ENCODE results near the gene LRRC36. TPM values are rescaled to one million over a fixed set of nuclear protein-coding genes. Genes with fewer than 3 reads are reported as not detected.

LRRC36 gene
- total and polyA plus RNA-seq, 9 of the 15 experiments (the other 6 are each of a cell fraction or from before 2014, with no cell fraction given): 0.09 to 0.40 (median 0.17) TPM; not detected in 1

- Histone ChIP-seq H3K9me1 (ENCODE audit: control insufficient read depth, insufficient read depth, low read length) (no peaks in the 10 kb centered on the region), H3K9me3 (replicated peaks; ENCODE audit: control insufficient read depth, insufficient read depth, low read depth, low read length) (no peaks in the 10 kb centered on the region), H4K20me1 (replicated peaks; ENCODE audit: control insufficient read depth, insufficient read depth, low read length) (no peaks in the 10 kb centered on the region), H3K4me2 (ENCODE audit: insufficient read depth, low read length) (no peak overlapping the region), H3K36me3 (ENCODE audit: control insufficient read depth, insufficient read depth, low read length) (no peaks in the 10 kb centered on the region), H3K4me3 (no peak overlapping the region), H3K79me2 (ENCODE audit: control insufficient read depth, insufficient read depth, low read length) (no peaks in the 10 kb centered on the region), H3K27me3 (ENCODE audit: control insufficient read depth in 2 of 2, insufficient read depth in 2 of 2, low read length in 2 of 2) (peaks cover 2 to 13% of the 10 kb centered on the region in 2 experiments; a peak in 2 of 5 replicates), H3K27ac (ENCODE audit: extremely low read depth, low read depth, low read length) (no peak overlapping the region), H3K4me1 (replicated peaks in 1 of 2; ENCODE audit: control insufficient read depth in 2 of 2, insufficient read depth in 2 of 2, low read length in 2 of 2) (peaks cover 19 to 77% of the 10 kb centered on the region in 2 experiments), H2AFZ (ENCODE audit: low read depth, low read length) (no peak overlapping the region), H3K9ac (ENCODE audit: insufficient read depth in 1 of 2, low read depth in 2 of 2, low read length in 2 of 2) (no peak overlapping the region)
- DNase-seq (ENCODE audit: extremely low read depth in 1 of 4, low spot score in 3 of 4) (no peak), FAIRE-seq (no peak), ATAC-seq (no peak)
- intact Hi-C loops (cut with micrococcal nuclease): loop anchor here (5.0 to 10.0 kb wide), 2 partner anchors 53 to 136 kb away; no protein-coding TSS in a partner anchor
- TF ChIP-seq ARID1B (IDR thresholded peaks at IDR 0.05) (no peak), ESRRA (IDR thresholded peaks at IDR 0.05; ENCODE audit: borderline replicate concordance, low read depth) (peak; percentile 73)
- BruUV-seq (replicated peaks): no TSS peak
- in situ Hi-C loops (cut with MboI): no loop called here
- POLR2A ChIA-PET: interaction anchor here (1.6 kb wide), 1 partner anchor 137 kb away, joined by 4 read pairs; no protein-coding TSS in a partner anchor
- WGBS (ENCODE audit: insufficient coverage, low coverage, missing lambda C conversion rate): 71% methylated on average over 15 of the region's 22 CpGs
- CTCF ChIA-PET (ENCODE audit: low intra/inter-chr PET ratio): interaction anchor here (2.0 to 2.5 kb wide), 2 partner anchors 119 to 137 kb away, joined by 9 read pairs; partner anchors contain the start of gene PLEKHG4
Observed at GRCh38 chr16:67397812-67398545, 71.4 kb downstream of the LRRC36 start.

- ChIA-PET POLR2A (interaction anchor here (0.6 to 1.6 kb wide), 2 partner anchors 138 to 445 kb away, joined by 3 to 4 read pairs; no protein-coding TSS in a partner anchor), CTCF (ENCODE audit: low intra/inter-chr PET ratio) (interaction anchor here (2.0 to 2.5 kb wide), 2 partner anchors 119 to 138 kb away, joined by 9 read pairs; partner anchors contain the start of gene PLEKHG4)
- Histone ChIP-seq H3K4me3 (no peak overlapping the region), H3K79me2 (ENCODE audit: control insufficient read depth, insufficient read depth, low read length) (no peaks in the 10 kb centered on the region), H4K20me1 (replicated peaks; ENCODE audit: control insufficient read depth, insufficient read depth, low read length) (no peaks in the 10 kb centered on the region), H3K4me1 (replicated peaks in 1 of 2; ENCODE audit: control insufficient read depth in 2 of 2, insufficient read depth in 2 of 2, low read length in 2 of 2) (peaks cover 19 to 70% of the 10 kb centered on the region in 2 experiments), H2AFZ (ENCODE audit: low read depth, low read length) (no peak overlapping the region), H3K27ac (ENCODE audit: extremely low read depth, low read depth, low read length) (no peak overlapping the region), H3K4me2 (ENCODE audit: insufficient read depth, low read length) (no peak overlapping the region), H3K9me1 (ENCODE audit: control insufficient read depth, insufficient read depth, low read length) (no peaks in the 10 kb centered on the region), H3K36me3 (ENCODE audit: control insufficient read depth, insufficient read depth, low read length) (no peaks in the 10 kb centered on the region), H3K9me3 (replicated peaks; ENCODE audit: control insufficient read depth, insufficient read depth, low read depth, low read length) (no peaks in the 10 kb centered on the region), H3K27me3 (ENCODE audit: control insufficient read depth in 2 of 2, insufficient read depth in 2 of 2, low read length in 2 of 2) (peaks cover 2 to 13% of the 10 kb centered on the region in 2 experiments; a peak in 2 of 5 replicates), H3K9ac (ENCODE audit: insufficient read depth in 1 of 2, low read depth in 2 of 2, low read length in 2 of 2) (peak overlapping the region in 1 of 2 experiments; percentile 18; a peak in 2 of 4 replicates)
- ATAC-seq (no peak), FAIRE-seq (peak; percentile 11), DNase-seq (ENCODE audit: extremely low read depth in 1 of 4, low spot score in 3 of 4) (no peak)
- in situ Hi-C loops (cut with MboI) (no loop called here), intact Hi-C loops (cut with micrococcal nuclease) (loop anchor here (5.0 to 10.0 kb wide), 2 partner anchors 54 to 136 kb away; no protein-coding TSS in a partner anchor)
- no peak for TF ChIP-seq BHLHE40 (IDR thresholded peaks at IDR 0.05; ENCODE audit: low read length)
- TF ChIP-seq IRF2 (CRISPR knock-in tag; IDR thresholded peaks at IDR 0.05): 0 out of 2 replicates have a peak, but pooled peaks have one; percentile 43
- no TSS peak for BruUV-seq (replicated peaks)
- 64% methylated on average over 19 of the region's 19 CpGs for WGBS (ENCODE audit: insufficient coverage, low coverage, missing lambda C conversion rate)
Observed at GRCh38 chr16:67398546-67399217, 72.1 kb downstream of the LRRC36 start.

Data from K562 (cell line).